ENCODE results near the gene SEPTIN2.
"Not testable (repeated sequence)": the region's sequence is repeated elsewhere in the genome, so short reads cannot be mapped to it uniquely, and the experiment has no call there.

Gene SEPTIN2

DNA sequence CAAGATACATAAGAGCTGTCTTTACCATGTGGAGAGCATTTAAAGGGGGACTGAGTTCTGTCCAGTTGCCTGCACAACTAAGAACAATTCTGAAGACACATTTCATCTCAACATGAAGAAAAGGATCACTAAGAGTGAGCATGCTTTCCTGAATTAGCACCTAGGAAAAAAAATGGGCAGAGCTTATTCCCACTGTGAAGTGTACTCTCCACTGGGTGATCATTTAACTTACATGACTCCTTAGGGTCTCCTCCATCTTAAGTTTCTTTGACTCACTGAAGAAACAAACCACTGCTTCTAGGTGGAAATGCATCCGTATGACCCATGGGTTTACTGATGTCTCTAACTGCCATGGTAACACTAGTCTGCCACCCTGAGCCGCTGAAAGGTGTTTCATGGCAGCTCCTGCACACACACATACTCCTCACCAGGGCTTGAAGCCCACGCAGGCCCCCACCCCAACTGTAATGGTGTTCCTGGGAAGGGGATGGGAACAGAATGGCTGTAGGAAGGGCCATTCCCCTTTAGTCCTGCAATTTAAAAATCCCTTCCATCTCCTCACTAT lies 27.3 kb upstream of the SEPTIN2 start:
- no peak for DNase-seq (ENCODE audit: low spot score)

DNA sequence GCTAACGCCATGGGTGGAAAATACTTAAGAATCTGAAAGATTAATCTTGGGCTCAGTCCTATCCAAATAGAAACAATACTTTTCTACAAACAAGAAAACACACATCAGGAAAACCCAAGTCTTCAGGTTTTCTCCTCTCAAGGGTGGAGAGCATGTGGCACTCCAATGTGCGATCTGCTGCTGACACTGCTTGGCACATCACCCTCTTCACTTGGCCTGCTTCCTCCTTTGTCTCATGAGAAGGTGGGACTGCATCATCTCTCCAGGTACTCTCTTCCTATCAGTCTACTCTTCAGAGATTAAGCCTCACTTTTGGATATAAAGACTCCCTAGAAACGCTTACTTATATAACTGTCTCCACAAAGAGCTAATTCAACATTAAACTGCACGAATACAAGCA lies 26.7 kb upstream of the SEPTIN2 start:
- DNase-seq (ENCODE audit: low spot score): no peak

DNA sequence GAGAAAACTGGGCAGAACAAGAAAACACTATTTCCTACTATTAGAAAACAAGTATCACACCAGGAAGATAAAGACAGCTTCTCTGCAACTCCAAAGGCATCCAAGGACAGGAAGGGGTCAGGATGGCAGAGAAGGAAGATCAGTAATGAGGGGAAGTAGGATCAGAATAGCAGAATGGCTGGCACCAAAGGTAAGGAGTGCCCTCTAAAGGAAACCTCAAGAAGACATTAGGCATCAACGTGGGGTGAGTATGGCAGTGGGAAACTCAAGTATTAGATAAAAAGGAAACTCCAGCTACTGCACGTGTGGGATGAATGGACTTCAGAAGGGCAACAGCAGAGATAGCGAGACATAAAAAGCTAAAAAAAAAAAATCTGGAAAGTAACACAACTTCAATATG lies 26.1 kb upstream of the SEPTIN2 start:
- no peak for DNase-seq (ENCODE audit: low spot score)

GRCh38 chr2:241291153-241291552 lies 24.6 kb upstream of the SEPTIN2 start:
- DNase-seq (ENCODE audit: low spot score): no peak

DNA sequence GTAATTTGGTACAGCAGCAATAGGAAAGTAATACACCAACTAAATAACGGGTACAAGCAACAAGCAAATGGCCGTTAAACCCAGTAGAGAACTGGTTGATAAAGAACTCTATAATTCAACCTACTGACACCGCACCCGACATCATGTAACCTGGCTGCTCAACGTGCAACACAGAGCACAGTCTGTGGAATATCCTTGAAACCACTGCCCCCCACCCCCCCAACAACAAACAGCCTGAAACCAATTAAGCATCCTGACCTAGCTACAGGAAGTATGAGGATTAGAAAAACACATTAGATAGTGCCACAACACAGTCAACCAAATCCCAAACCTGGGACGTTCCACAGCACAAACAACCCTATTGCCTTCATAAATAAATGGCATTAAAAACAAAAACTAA lies 23.7 kb upstream of the SEPTIN2 start:
- DNase-seq (ENCODE audit: low spot score): no peak

- not testable (repeated sequence) for DNase-seq (ENCODE audit: low spot score)
Observed at GRCh38 chr2:241293378-241293797, 22.3 kb upstream of the SEPTIN2 start.

DNA sequence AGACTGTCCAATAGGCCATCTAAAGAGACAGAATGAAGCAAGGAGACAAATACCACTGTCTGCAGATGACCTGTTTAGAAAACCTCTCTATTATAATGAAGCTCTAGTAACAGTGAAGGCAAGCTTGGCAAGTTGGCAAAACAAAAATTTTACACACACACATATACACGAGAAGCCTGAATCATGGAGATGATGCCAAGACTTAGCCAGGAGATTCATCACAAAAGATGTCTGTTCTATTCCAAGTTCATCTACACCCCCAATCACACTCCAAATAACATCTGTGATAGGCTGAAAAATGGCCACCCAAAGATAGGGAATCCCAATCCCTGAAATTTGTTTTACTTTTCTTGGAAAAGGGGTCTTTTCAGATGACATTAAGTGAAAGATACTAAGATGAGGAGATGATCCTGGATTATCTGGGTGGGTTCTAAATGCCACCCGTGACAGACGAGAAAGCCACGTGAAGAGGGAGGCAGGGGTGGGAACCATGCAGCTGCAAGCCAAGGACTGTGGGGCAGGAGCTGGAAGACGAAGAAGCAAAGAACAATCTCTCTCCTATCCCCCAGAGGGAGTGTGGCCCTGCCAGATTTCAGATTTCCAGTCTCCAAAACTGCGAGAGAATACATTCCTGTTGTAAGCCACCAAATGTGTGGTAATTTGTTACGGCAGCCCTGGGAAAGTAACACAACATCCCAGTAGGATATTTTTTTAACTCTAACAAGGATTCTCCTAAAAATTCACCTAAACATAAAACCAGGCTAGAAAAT lies 20.2 kb upstream of the SEPTIN2 start:
- DNase-seq (ENCODE audit: low spot score): no peak

- DNase-seq (ENCODE audit: low spot score): no peak
Observed at GRCh38 chr2:241296767-241297166, 19.0 kb upstream of the SEPTIN2 start.

DNA sequence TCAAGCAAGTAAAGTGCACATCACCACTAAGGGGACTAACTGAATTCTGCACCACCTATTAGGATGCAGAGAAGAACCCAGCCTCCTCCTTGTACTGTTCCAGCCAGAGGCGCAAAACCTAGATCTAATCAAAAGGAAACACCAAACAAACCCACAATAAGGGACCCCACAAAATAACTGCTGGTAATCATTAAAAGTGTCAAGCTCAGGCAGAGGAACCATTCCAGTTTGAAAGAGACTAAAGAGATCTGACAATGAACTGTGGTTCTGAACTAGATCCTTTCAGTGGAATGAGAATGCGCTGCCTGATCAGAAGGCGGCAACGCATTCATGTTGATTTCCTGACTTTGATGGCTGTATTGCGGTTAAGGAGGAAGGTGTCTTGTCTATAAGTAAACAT lies 17.1 kb upstream of the SEPTIN2 start:
- no peak for DNase-seq (ENCODE audit: low spot score)

DNA sequence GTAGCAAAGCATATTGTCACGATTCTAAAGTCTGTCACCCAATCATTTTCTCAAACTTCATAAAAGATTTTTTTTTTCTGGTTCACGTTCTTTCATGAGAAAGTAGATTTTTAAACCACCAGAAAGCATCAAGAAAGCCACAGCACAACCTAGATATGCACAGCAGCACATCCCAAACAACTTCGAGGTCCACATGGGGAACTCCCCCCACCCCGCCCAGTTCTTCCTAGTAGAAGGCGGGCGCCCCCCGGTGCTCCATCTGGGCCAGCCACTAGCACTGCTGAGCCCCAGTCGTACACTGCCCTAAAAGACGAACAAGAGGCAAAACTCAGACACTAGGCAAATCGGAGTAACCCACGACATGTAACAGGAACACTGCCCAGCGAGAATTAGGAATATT lies 15.7 kb upstream of the SEPTIN2 start:
- no peak for DNase-seq (ENCODE audit: low spot score)

- no peak for DNase-seq (ENCODE audit: low spot score)
Observed at GRCh38 chr2:241302083-241302482, 13.6 kb upstream of the SEPTIN2 start.

- DNase-seq (ENCODE audit: low spot score): no peak
Observed at GRCh38 chr2:241302759-241303651, 12.7 kb upstream of the SEPTIN2 start.

- DNase-seq (ENCODE audit: low spot score): no peak
Observed at GRCh38 chr2:241304039-241304670, 11.6 kb upstream of the SEPTIN2 start.

- no peak for DNase-seq (ENCODE audit: low spot score)
Observed at GRCh38 chr2:241307055-241307454, 8.7 kb upstream of the SEPTIN2 start.

- DNase-seq (ENCODE audit: low spot score): no peak
Observed at GRCh38 chr2:241308267-241308666, 7.5 kb upstream of the SEPTIN2 start.

DNA sequence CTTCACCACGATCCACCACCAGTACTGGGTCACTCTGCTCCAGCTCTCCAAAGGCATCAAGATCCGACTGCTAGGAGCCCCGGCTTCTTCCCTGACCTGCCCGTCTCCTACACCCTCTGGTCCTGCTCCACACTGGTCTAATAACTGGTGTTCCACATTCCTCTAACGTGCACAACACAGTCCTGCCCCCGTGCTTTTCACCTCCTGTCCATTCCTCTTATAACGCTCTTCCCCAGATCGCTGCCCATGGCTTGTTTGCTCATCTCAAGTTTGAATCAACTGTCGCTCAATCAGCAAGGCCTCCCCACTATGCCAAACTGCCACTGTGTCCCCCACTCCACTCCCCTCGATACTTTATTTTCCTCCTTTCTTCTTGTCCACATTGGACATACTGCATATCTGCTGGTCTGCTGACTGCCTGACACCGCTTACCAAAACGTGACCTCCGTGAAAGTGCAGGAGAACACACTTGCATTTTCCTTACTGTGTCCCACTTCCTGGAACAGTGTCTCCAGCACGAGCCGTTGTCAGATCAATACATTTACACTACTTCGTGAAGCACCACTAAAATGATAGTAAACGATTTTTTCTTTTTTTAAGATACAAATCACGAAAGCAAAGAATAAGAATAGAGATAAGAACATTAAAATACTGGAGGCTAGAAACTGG lies 6.8 kb upstream of the SEPTIN2 start:
- no peak for DNase-seq (ENCODE audit: low spot score)

DNA sequence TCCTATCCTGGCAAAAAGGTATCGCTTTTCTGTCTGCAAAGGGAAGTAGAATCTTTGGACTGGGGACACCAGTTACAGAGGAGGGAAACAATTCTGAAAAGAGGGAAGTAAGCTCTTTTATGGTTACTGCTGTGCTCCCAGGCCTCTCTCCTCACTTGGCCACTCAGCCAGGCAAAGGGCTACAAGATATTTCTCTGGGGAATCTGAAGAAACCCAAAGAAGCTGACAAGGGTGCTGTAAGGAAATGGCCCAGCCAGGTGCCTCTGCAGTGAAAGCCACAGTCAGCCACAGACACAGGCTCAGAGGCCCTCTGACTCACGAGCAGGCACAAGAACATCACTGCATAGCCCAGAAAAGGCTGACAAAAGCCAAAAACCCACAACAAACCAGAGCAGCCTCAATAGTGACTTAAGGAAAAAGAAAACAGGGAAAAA lies 6.0 kb upstream of the SEPTIN2 start:
- peak; percentile 60 for DNase-seq (ENCODE audit: low spot score)

GRCh38 chr2:241310917-241311566 lies 4.7 kb upstream of the SEPTIN2 start:
- DNase-seq (ENCODE audit: low spot score): peak; percentile 50

DNA sequence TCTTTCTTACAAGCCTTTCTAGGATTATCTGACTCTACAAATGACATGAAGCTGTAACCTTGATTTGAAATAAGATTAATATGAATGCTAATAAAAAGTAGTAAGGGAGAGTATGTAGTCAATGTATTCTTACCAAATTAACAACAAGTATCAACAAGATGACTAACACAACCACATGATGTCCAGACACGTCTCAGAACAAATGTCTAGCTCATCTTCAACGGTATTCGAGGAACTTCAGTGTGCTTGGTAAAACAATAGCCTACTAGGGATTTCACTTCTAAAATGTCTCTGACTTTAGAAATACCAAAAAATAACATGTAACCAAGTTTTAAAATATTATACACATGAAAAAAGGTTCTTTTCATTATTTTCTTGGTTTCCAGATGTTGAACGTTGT lies 3.6 kb upstream of the SEPTIN2 start:
- no peak for DNase-seq (ENCODE audit: low spot score)

- DNase-seq (ENCODE audit: low spot score): no peak
Observed at GRCh38 chr2:241313543-241314095, 2.1 kb upstream of the SEPTIN2 start.

Measured in NAMALWA (cell line).